Body of pancreas (tissue), 4 donors: ENCODE measurements around the gene NR2C2AP. TPM values are rescaled to one million over a fixed set of nuclear protein-coding genes. Genes with fewer than 3 reads are reported as not detected.

Source experiments
- ATAC-seq: fragments of 150-250 bp; one replicate; pipeline ENCODE4 v1.9.1; 2016
- DNase-seq, 4 donors: peaks; one replicate each; pipeline ENCODE4 v3.0.0-alpha.2; 2019
- H3K27ac ChIP-seq, 4 donors: fragments of 200-600 bp; sonication (generic); 1 replicate in 3 of 4; 2 replicates in 1 of 4; pipeline versions ENCODE4 v1.5.1 to v1.6.1; 2016 to 2019; ENCODE audit warnings: mild to moderate bottlenecking in 1 of 4, mixed read lengths in 1 of 4, moderate library complexity in 1 of 4
- H3K27me3 ChIP-seq, 2 donors: fragments of 200-600 bp; sonication (generic); one replicate each; pipeline ENCODE4 v1.6.0; 2016; ENCODE audit warnings: mild to moderate bottlenecking in 1 of 2
- H3K36me3 ChIP-seq, 2 donors: fragments of 200-600 bp; sonication (generic); replicated peaks in 1 of 2; 2 replicates each; pipeline ENCODE4 v1.5.1; 2016; ENCODE audit warnings: low read depth in 2 of 2; ENCODE audit not compliant: insufficient read depth in 1 of 2
- H3K4me1 ChIP-seq: fragments of 200-600 bp; sonication (generic); one replicate; pipeline ENCODE4 v1.6.0; 2016
- H3K4me3 ChIP-seq, 2 donors: fragments of 200-600 bp; sonication (generic); 1 replicate in 1 of 2; 2 replicates in 1 of 2; pipeline ENCODE4 v1.5.1; 2016 to 2019
- H3K9me3 ChIP-seq, 3 donors: fragments of 200-600 bp; sonication (generic); 1 replicate in 2 of 3; 2 replicates in 1 of 3; pipeline ENCODE4 v1.5.1; 2016
- POLR2A ChIP-seq, 3 donors: fragments of 450-650 bp; IDR thresholded peaks; one replicate each; pipeline ENCODE4 v1.6.1; 2016; ENCODE audit warnings: antibody characterized with exemption in 3 of 3, mild to moderate bottlenecking in 2 of 3
- WGBS, 2 donors: methylation state at CpG; one replicate each; pipeline ENCODE4 v1.1.5; 2017; 5-methylcytosine and 5-hydroxymethylcytosine counted together
- intact Hi-C: fragments of 100-400 bp; cut with DNase I; formaldehyde crosslinking; loops from one replicate; pipeline ENCODE4 v1.15.1; 2023
- total RNA-seq, 2 donors: library from RNA; depleted of rRNA; stranded (reverse); fragments of >200 nt; gene quantifications; one replicate each; pipeline ENCODE4 v1.1.0, GENCODE V29; 2016
- TF ChIP-seq, protein P1 (sequence below), 7 experiments: fragments of 450-650 bp in 4 of 7; fragments of 200-600 bp in 3 of 7; sonication (generic) in 3 of 7; IDR thresholded peaks; one replicate each; pipeline ENCODE4 v1.5.1; 2016 to 2019; ENCODE audit warnings: antibody characterized with exemption in 7 of 7

The NR2C2AP gene
- total RNA-seq, 2 donors from 2014 or later: 13.8 to 16.1 TPM

DNA sequence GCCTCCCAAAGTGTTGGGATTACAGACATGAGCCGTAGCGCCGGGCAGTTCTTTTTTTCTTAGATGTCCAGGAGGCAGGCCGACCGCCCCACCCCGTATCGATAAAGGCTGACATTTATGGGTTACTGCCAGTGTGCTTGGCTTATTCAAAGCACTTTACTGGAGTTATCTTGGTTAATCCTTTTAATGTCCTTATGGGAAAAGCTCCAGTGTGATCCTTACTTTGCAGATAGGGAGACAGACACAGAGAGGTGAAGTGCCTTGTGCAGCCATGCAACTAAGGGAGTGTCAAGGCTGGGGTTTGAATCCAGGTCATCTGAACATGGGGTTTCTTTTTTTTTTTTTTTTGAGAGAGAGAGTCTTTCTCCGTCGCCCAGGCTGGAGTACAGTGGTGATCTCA, 27.8 kb upstream of the NR2C2AP start:
- Histone ChIP-seq H3K9me3 (peaks cover 0 to 17% (median 0%) of the 10 kb centered on the region in 3 donors), H3K4me1 (peaks cover 5% of the 10 kb centered on the region), H3K36me3 (no peaks in the 10 kb centered on the region), H3K4me3 (no peak overlapping the region), H3K27me3 (no peaks in the 10 kb centered on the region), H3K27ac (no peak overlapping the region)
- DNase-seq (no peak), ATAC-seq (no peak)
- TF ChIP-seq, protein P1, sequence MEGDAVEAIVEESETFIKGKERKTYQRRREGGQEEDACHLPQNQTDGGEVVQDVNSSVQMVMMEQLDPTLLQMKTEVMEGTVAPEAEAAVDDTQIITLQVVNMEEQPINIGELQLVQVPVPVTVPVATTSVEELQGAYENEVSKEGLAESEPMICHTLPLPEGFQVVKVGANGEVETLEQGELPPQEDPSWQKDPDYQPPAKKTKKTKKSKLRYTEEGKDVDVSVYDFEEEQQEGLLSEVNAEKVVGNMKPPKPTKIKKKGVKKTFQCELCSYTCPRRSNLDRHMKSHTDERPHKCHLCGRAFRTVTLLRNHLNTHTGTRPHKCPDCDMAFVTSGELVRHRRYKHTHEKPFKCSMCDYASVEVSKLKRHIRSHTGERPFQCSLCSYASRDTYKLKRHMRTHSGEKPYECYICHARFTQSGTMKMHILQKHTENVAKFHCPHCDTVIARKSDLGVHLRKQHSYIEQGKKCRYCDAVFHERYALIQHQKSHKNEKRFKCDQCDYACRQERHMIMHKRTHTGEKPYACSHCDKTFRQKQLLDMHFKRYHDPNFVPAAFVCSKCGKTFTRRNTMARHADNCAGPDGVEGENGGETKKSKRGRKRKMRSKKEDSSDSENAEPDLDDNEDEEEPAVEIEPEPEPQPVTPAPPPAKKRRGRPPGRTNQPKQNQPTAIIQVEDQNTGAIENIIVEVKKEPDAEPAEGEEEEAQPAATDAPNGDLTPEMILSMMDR (IDR thresholded peaks at IDR 0.05): no peak
- TF ChIP-seq POLR2A (IDR thresholded peaks at IDR 0.05): no peak
- intact Hi-C loops: no loop called here
- 75 to 78% methylated on average over 9 of the region's 9 CpGs for WGBS, 2 donors

DNA sequence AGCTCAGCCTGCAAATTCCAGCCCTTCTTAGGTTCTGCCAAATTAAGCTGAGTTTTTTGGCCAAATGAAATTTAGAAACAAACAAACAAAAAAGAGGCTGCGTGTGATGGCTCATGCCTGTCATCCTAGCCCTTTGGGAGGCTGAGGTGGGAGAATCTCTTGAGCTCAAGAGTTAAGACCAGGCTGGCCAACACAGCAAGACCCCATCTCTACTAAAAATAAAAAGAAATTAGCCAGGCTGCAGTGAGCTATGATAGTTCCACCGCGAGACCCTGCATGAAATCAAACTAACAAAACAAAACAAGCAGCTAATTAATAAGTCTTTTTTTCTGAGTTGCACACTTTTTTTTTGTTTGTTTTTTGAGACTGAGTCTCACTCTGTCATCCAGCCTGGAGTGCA, 26.5 kb upstream of the NR2C2AP start:
- ATAC-seq (no peak), DNase-seq (no peak)
- intact Hi-C loops: no loop called here
- TF ChIP-seq POLR2A (IDR thresholded peaks at IDR 0.05): no peak
- TF ChIP-seq, protein P1 (IDR thresholded peaks at IDR 0.05): no peak
- Histone ChIP-seq H3K27me3 (no peaks in the 10 kb centered on the region), H3K4me1 (peaks cover 13% of the 10 kb centered on the region), H3K4me3 (no peak overlapping the region), H3K36me3 (no peaks in the 10 kb centered on the region), H3K27ac (no peak overlapping the region), H3K9me3 (peaks cover 0 to 12% (median 0%) of the 10 kb centered on the region in 3 donors)
- WGBS, 2 donors: 57 to 69% methylated on average over 3 of the region's 3 CpGs

DNA sequence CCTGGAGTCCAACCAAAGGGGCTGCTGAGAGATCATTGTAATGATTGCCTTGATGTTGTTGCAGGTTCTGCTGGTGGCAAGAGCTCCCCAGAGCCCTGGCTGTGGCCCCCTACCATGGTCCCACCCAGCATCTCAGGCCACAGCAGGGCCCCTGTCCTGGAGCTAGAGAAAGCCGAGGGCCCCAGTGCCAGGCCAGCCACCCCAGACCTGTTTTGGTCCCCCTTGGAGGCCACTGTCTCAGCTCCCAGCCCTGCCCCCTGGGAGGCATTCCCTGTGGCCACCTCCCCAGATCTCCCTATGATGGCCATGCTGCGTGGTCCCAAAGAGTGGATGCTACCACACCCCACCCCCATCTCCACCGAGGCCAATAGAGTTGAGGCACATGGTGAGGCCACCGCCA, 24.0 kb upstream of the NR2C2AP start:
- Histone ChIP-seq H3K36me3 (no peaks in the 10 kb centered on the region), H3K27ac (no peak overlapping the region), H3K9me3 (no peaks in the 10 kb centered on the region), H3K4me1 (peaks cover 15% of the 10 kb centered on the region), H3K4me3 (no peak overlapping the region), H3K27me3 (no peaks in the 10 kb centered on the region)
- intact Hi-C loops: no loop called here
- WGBS, 2 donors: 65 to 86% methylated on average over 2 to 3 of the region's 4 CpGs
- no peak for DNase-seq
- TF ChIP-seq, protein P1 (IDR thresholded peaks at IDR 0.05): no peak
- no peak for TF ChIP-seq POLR2A (IDR thresholded peaks at IDR 0.05)
- no peak for ATAC-seq

DNA sequence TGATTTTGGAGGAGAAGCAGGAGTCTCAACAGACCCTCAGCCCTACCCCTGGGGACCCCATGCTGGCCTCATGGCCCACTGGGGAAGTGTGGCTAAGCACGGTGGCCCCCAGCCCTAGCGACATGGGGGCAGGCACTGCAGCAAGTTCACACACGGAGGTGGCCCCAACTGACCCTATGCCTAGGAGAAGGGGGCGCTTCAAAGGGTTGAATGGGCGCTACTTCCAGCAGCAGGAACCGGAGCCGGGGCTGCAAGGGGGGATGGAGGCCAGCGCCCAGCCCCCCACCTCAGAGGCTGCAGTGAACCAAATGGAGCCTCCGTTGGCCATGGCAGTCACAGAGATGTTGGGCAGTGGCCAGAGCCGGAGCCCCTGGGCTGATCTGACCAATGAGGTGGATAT, 23.4 kb upstream of the NR2C2AP start:
- H3K27ac ChIP-seq: no peak overlapping the region
- no peaks in the 10 kb centered on the region for H3K27me3 ChIP-seq
- no peak for TF ChIP-seq POLR2A (IDR thresholded peaks at IDR 0.05)
- TF ChIP-seq, protein P1 (IDR thresholded peaks at IDR 0.05): no peak
- intact Hi-C loops: no loop called here
- no peaks in the 10 kb centered on the region for H3K36me3 ChIP-seq
- ATAC-seq (no peak), DNase-seq (no peak)
- H3K9me3 ChIP-seq: no peaks in the 10 kb centered on the region
- H3K4me1 ChIP-seq: peaks cover 15% of the 10 kb centered on the region
- no peak overlapping the region for H3K4me3 ChIP-seq
- WGBS, 2 donors: 58 to 60% methylated on average over 6 to 9 of the region's 10 CpGs

DNA sequence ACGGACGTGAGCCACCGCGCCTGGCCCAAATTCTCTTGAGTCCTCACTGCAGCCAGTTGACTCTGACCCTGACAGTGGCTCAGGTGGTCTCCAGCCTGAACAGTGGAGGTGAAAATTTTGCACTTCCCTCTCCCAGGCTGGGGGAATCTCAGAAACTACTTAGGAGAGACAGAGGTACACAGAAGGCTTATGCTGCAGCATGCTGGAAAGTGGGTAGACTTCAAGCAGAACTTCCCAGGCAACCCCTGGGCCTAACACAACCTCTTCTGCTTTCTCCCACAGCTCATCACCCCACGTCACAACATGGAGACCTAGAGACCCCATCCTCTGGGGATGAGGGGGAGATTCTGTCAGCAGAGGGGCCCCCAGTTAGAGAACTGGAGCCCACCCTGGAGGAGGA, 23.0 kb upstream of the NR2C2AP start:
- 63 to 82% methylated on average over 5 of the region's 5 CpGs for WGBS, 2 donors
- H3K4me3 ChIP-seq: no peak overlapping the region
- ATAC-seq: no peak

More for the DNA sequence above, 23.0 kb upstream of the NR2C2AP start:
- Histone ChIP-seq H3K27ac (no peak overlapping the region), H3K4me1 (peaks cover 15% of the 10 kb centered on the region), H3K27me3 (no peaks in the 10 kb centered on the region), H3K9me3 (no peaks in the 10 kb centered on the region), H3K36me3 (no peaks in the 10 kb centered on the region)
- intact Hi-C loops: no loop called here
- no peak for TF ChIP-seq POLR2A (IDR thresholded peaks at IDR 0.05)
- TF ChIP-seq, protein P1 (IDR thresholded peaks at IDR 0.05): no peak
- DNase-seq: no peak
